HEK293 (cell line): ENCODE data around the gene ESRRA.
A peak's percentile ranks its signal among the peaks of the same experiment; 100 is the strongest.

Experiments
- BCL11B ChIP-seq: fragments of 450-650 bp; formaldehyde crosslinking; IDR thresholded peaks from 2 replicates; pipeline ENCODE4 v1.5.1; 2016; ENCODE audit warnings: low read depth, missing biosample characterization, missing genetic modification characterization
- CTCF ChIP-seq: fragments of 450-650 bp; formaldehyde crosslinking; IDR thresholded peaks from 2 replicates; pipeline ENCODE4 v1.5.1; 2016; ENCODE audit warnings: missing biosample characterization, missing genetic modification characterization
- GLIS1 ChIP-seq: fragments of 450-650 bp; formaldehyde crosslinking; IDR thresholded peaks from 2 replicates; pipeline ENCODE4 v1.5.1; 2016; ENCODE audit warnings: missing biosample characterization, missing genetic modification characterization
- IKZF3 ChIP-seq: fragments of 450-650 bp; IDR thresholded peaks from 2 replicates; pipeline ENCODE4 v1.5.0; 2018; ENCODE audit warnings: missing biosample characterization, mild to moderate bottlenecking, missing genetic modification characterization, moderate library complexity
- KLF7 ChIP-seq: fragments of 450-650 bp; formaldehyde crosslinking; IDR thresholded peaks from 2 replicates; pipeline ENCODE4 v1.5.1; 2016; ENCODE audit warnings: missing biosample characterization, missing genetic modification characterization, borderline replicate concordance
- PATZ1 ChIP-seq: fragments of 450-650 bp; formaldehyde crosslinking; IDR thresholded peaks from 2 replicates; pipeline ENCODE4 v1.5.1; 2016; ENCODE audit warnings: missing biosample characterization, missing genetic modification characterization
- PRDM6 ChIP-seq: fragments of 450-650 bp; formaldehyde crosslinking; IDR thresholded peaks from 2 replicates; pipeline ENCODE4 v1.5.1; 2017; ENCODE audit warnings: missing biosample characterization, missing genetic modification characterization
- TSHZ1 ChIP-seq: fragments of 450-650 bp; formaldehyde crosslinking; IDR thresholded peaks from 2 replicates; pipeline ENCODE4 v1.5.1; 2016; ENCODE audit warnings: missing biosample characterization, missing genetic modification characterization, borderline replicate concordance
- ZBTB44 ChIP-seq: fragments of 450-650 bp; IDR thresholded peaks from 2 replicates; pipeline ENCODE4 v1.5.1; 2018; ENCODE audit warnings: missing biosample characterization, mild to moderate bottlenecking, missing genetic modification characterization
- ZBTB6 ChIP-seq: fragments of 450-650 bp; formaldehyde crosslinking; IDR thresholded peaks from 2 replicates; pipeline ENCODE4 v1.5.1; 2017; ENCODE audit warnings: missing biosample characterization, missing genetic modification characterization
- ZBTB7A ChIP-seq: fragments of 450-650 bp; formaldehyde crosslinking; IDR thresholded peaks from 2 replicates; pipeline ENCODE4 v1.5.1; 2016; ENCODE audit warnings: low read depth, missing biosample characterization, missing genetic modification characterization
- ZNF133 ChIP-seq: fragments of 450-650 bp; formaldehyde crosslinking; IDR thresholded peaks from 2 replicates; pipeline ENCODE4 v1.5.1; 2016; ENCODE audit warnings: missing biosample characterization, missing genetic modification characterization
- ZNF274 ChIP-seq, 2 experiments: fragments of 200-500 bp in 1 of 2; fragments of 450-650 bp in 1 of 2; sonication (Bioruptor generic) in 1 of 2; formaldehyde crosslinking in 1 of 2; IDR thresholded peaks; 2 replicates each; pipeline versions ENCODE4 v1.5.1 to v1.6.1; 2014 to 2016; ENCODE audit warnings: borderline replicate concordance in 1 of 2, inconsistent platforms in 1 of 2, low read length in 1 of 2, missing biosample characterization in 1 of 2, missing genetic modification characterization in 1 of 2
- ZNF280C ChIP-seq: fragments of 450-650 bp; formaldehyde crosslinking; IDR thresholded peaks from 2 replicates; pipeline ENCODE4 v1.5.1; 2016; ENCODE audit warnings: missing biosample characterization, missing genetic modification characterization
- ZNF423 ChIP-seq: fragments of 450-650 bp; formaldehyde crosslinking; IDR thresholded peaks from 2 replicates; pipeline ENCODE4 v1.5.1; 2016; ENCODE audit warnings: missing biosample characterization, missing genetic modification characterization
- ZNF513 ChIP-seq: fragments of 450-650 bp; IDR thresholded peaks from 2 replicates; pipeline ENCODE4 v1.5.1; 2018; ENCODE audit warnings: missing biosample characterization, missing genetic modification characterization
- ZNF549 ChIP-seq: fragments of 450-650 bp; IDR thresholded peaks from 2 replicates; pipeline ENCODE4 v1.5.1; 2018; ENCODE audit warnings: missing biosample characterization, missing genetic modification characterization, mild to moderate bottlenecking, inconsistent platforms, moderate library complexity
- ZNF610 ChIP-seq: fragments of 450-650 bp; formaldehyde crosslinking; IDR thresholded peaks from 2 replicates; pipeline ENCODE4 v1.5.1; 2016; ENCODE audit warnings: missing biosample characterization, missing genetic modification characterization, borderline replicate concordance

Gene ESRRA

GRCh38 chr11:64355078-64355940, 50.0 kb downstream of the ESRRA start (continued):
- TF ChIP-seq TSHZ1 (0 out of 2 replicates have a peak, but pooled peaks have one; percentile 18), ZBTB7A (tag by site-specific recombination) (0 out of 2 replicates have a peak, but pooled peaks have one; percentile 28), ZNF423 (tag by site-specific recombination) (peak; percentile 90), CTCF (tag by site-specific recombination) (peak; percentile 83), BCL11B (tag by site-specific recombination) (no peak), KLF7 (tag by site-specific recombination) (no peak), IKZF3 (tag by site-specific recombination) (peak; percentile 33), PRDM6 (tag by site-specific recombination) (no peak), ZNF274 (IDR thresholded peaks at IDR 0.05; ENCODE audit: low read length) (no peak), ZNF274 (tag by site-specific recombination; IDR thresholded peaks at IDR 0.05; ENCODE audit: borderline replicate concordance) (no peak), ZNF549 (no peak), ZNF280C (tag by site-specific recombination) (no peak), GLIS1 (tag by site-specific recombination) (peak; percentile 86), ZBTB6 (tag by site-specific recombination) (peak; percentile 68; the same call in 1 of the 2 replicates), ZBTB44 (tag by site-specific recombination) (0 out of 2 replicates have a peak, but pooled peaks have one; percentile 35), ZNF133 (tag by site-specific recombination) (no peak), ZNF513 (no peak), ZNF610 (tag by site-specific recombination) (no peak), PATZ1 (peak; percentile 82)
